NCI-H2196 treated with DMSO at 0.1 percent for 48 hours (cell line): ENCODE results near the gene PCCB.
A peak's percentile ranks its signal among the peaks of the same experiment; 100 is the strongest.
"Not testable (repeated sequence)": the region's sequence is repeated elsewhere in the genome, so short reads cannot be mapped to it uniquely, and the experiment has no call there.

Experiments
- DNase-seq: peaks from one replicate; lab custom pipeline; 2025; ENCODE audit not compliant: unreplicated experiment; lab: John Stamatoyannopoulos, UW

The PCCB gene

GRCh38 chr3:136261826-136262225 lies 11.7 kb downstream of the PCCB start:
- no peak for DNase-seq

- DNase-seq, result no peak
Measured at GRCh38 chr3:136262559-136262958, 12.4 kb downstream of the PCCB start.

- no peak for DNase-seq
Measured at GRCh38 chr3:136263251-136263650, 13.1 kb downstream of the PCCB start.

GRCh38 chr3:136266468-136267125 lies 16.5 kb downstream of the PCCB start:
- not testable (repeated sequence) for DNase-seq

- no peak for DNase-seq
Measured at GRCh38 chr3:136267235-136267634, 17.1 kb downstream of the PCCB start.

- no peak for DNase-seq
Measured at GRCh38 chr3:136270179-136270578, 20.0 kb downstream of the PCCB start.

GRCh38 chr3:136271626-136272025 lies 21.5 kb downstream of the PCCB start:
- DNase-seq, result not testable (repeated sequence)

GRCh38 chr3:136276049-136276755 lies 26.1 kb downstream of the PCCB start:
- no peak for DNase-seq

- peak; percentile 98 for DNase-seq
Measured at GRCh38 chr3:136277115-136277514, 27.0 kb downstream of the PCCB start.

GRCh38 chr3:136277634-136278033 lies 27.5 kb downstream of the PCCB start:
- DNase-seq, result peak; percentile 93

- DNase-seq, result no peak
Measured at GRCh38 chr3:136279092-136279491, 29.0 kb downstream of the PCCB start.

GRCh38 chr3:136280961-136281360 lies 30.8 kb downstream of the PCCB start:
- DNase-seq, result no peak

- DNase-seq, result no peak
Measured at GRCh38 chr3:136281966-136282520, 31.9 kb downstream of the PCCB start.

GRCh38 chr3:136283627-136284026 lies 33.5 kb downstream of the PCCB start:
- no peak for DNase-seq

- DNase-seq, result no peak
Measured at GRCh38 chr3:136291302-136291701, 41.2 kb downstream of the PCCB start.

GRCh38 chr3:136292500-136292899 lies 42.4 kb downstream of the PCCB start:
- DNase-seq, result no peak

GRCh38 chr3:136293279-136293678 lies 43.1 kb downstream of the PCCB start:
- DNase-seq, result no peak

- DNase-seq, result no peak
Measured at GRCh38 chr3:136294176-136294575, 44.0 kb downstream of the PCCB start.

GRCh38 chr3:136296960-136297359 lies 46.8 kb downstream of the PCCB start:
- DNase-seq, result no peak

- DNase-seq, result no peak
Measured at GRCh38 chr3:136297826-136298225, 47.7 kb downstream of the PCCB start.

GRCh38 chr3:136300444-136300843 lies 50.3 kb downstream of the PCCB start:
- no peak for DNase-seq

GRCh38 chr3:136305879-136306278 lies 55.7 kb downstream of the PCCB start:
- no peak for DNase-seq
